Trophoblast cell (in vitro differentiated cells and primary cell): ENCODE results near the gene LMBR1.

Experiments used
- DNase-seq, 2 donors: peaks; one replicate each; pipeline ENCODE4 v3.0.0-alpha.2; 2016
- H2AFZ ChIP-seq: 2 replicates; pipeline ENCODE4 v1.6.1; 2013; ENCODE audit warnings: low read length, moderate library complexity, mild to moderate bottlenecking; ENCODE audit not compliant: insufficient read depth, poor library complexity
- H2AK5ac ChIP-seq: 2 replicates; pipeline ENCODE4 v1.6.1; 2013; ENCODE audit warnings: mild to moderate bottlenecking, low read length
- H2BK120ac ChIP-seq: 2 replicates; pipeline ENCODE4 v1.6.1; 2013; ENCODE audit warnings: low read length, mild to moderate bottlenecking, moderate library complexity; ENCODE audit not compliant: insufficient read depth, poor library complexity
- H2BK12ac ChIP-seq: 2 replicates; pipeline ENCODE4 v1.6.1; 2013; ENCODE audit warnings: mild to moderate bottlenecking, low read length, moderate library complexity
- H2BK5ac ChIP-seq: 2 replicates; pipeline ENCODE4 v1.6.1; 2013; ENCODE audit warnings: low read length, low read depth, moderate library complexity, mild to moderate bottlenecking; ENCODE audit not compliant: poor library complexity
- H3K14ac ChIP-seq: 2 replicates; pipeline ENCODE4 v1.6.1; 2013; ENCODE audit warnings: mild to moderate bottlenecking, low read length
- H3K18ac ChIP-seq: 2 replicates; pipeline ENCODE4 v1.6.1; 2013; ENCODE audit warnings: mild to moderate bottlenecking, low read length
- H3K23ac ChIP-seq: 2 replicates; pipeline ENCODE4 v1.6.1; 2013; ENCODE audit warnings: low read length
- H3K27ac ChIP-seq: 2 replicates; pipeline ENCODE4 v1.5.1; 2013; ENCODE audit warnings: low read depth, mild to moderate bottlenecking, inconsistent platforms, low read length, moderate library complexity
- H3K27me3 ChIP-seq: 2 replicates; pipeline ENCODE4 v1.6.1; 2013; ENCODE audit warnings: inconsistent platforms, mild to moderate bottlenecking, low read length, moderate library complexity; ENCODE audit not compliant: insufficient read depth
- H3K36me3 ChIP-seq, 2 experiments: 1 replicate in 1 of 2; 2 replicates in 1 of 2; pipeline ENCODE4 v1.6.1; 2013; ENCODE audit warnings: low read length in 2 of 2, mild to moderate bottlenecking in 2 of 2, moderate library complexity in 1 of 2; ENCODE audit not compliant: insufficient read depth in 2 of 2, control insufficient read depth in 1 of 2
- H3K4ac ChIP-seq: 2 replicates; pipeline ENCODE4 v1.6.1; 2013; ENCODE audit warnings: low read depth, mild to moderate bottlenecking, low read length, moderate library complexity
- H3K4me1 ChIP-seq, 2 experiments: 1 replicate in 1 of 2; 2 replicates in 1 of 2; pipeline ENCODE4 v1.6.1; 2013; ENCODE audit warnings: low read length in 2 of 2, mild to moderate bottlenecking in 2 of 2, moderate library complexity in 1 of 2; ENCODE audit not compliant: insufficient read depth in 2 of 2, control insufficient read depth in 1 of 2
- H3K4me2 ChIP-seq: 2 replicates; pipeline ENCODE4 v1.6.1; 2013; ENCODE audit warnings: inconsistent platforms, mild to moderate bottlenecking, low read length, moderate library complexity
- H3K4me3 ChIP-seq: 2 replicates; pipeline ENCODE4 v1.5.1; 2013; ENCODE audit warnings: mild to moderate bottlenecking, low read depth, low read length, inconsistent platforms
- H3K79me1 ChIP-seq: one replicate; pipeline ENCODE4 v1.6.1; 2013; ENCODE audit warnings: low read length
- H3K79me2 ChIP-seq: 2 replicates; pipeline ENCODE4 v1.6.1; 2013; ENCODE audit warnings: low read length, mild to moderate bottlenecking; ENCODE audit not compliant: control insufficient read depth, insufficient read depth, poor library complexity
- H3K9ac ChIP-seq: 2 replicates; pipeline ENCODE4 v1.6.1; 2013; ENCODE audit warnings: mild to moderate bottlenecking, low read length
- H3K9me3 ChIP-seq: 2 replicates; pipeline ENCODE4 v1.6.1; 2013; ENCODE audit warnings: low read depth, mild to moderate bottlenecking, control low read depth, inconsistent platforms, low read length; ENCODE audit not compliant: insufficient read depth
- H4K12ac ChIP-seq: 2 replicates; pipeline ENCODE4 v1.6.1; 2013; ENCODE audit warnings: low read depth, mild to moderate bottlenecking, low read length, moderate library complexity
- H4K8ac ChIP-seq: 2 replicates; pipeline ENCODE4 v1.6.1; 2013; ENCODE audit warnings: low read depth, mild to moderate bottlenecking, low read length, moderate library complexity
- H4K91ac ChIP-seq: one replicate; pipeline ENCODE4 v1.6.1; 2013; ENCODE audit warnings: low read depth, mild to moderate bottlenecking, low read length, moderate library complexity
- WGBS: extraction: QIAGEN DNeasy Blood & Tissue Kit; methylation state at CpG from one replicate; pipeline ENCODE4 v1.1.7; 2013; ENCODE audit warnings: missing lambda C conversion rate; ENCODE audit not compliant: insufficient read length, insufficient coverage; ENCODE audit errors: extremely low coverage; 5-methylcytosine and 5-hydroxymethylcytosine counted together

Gene LMBR1

DNA sequence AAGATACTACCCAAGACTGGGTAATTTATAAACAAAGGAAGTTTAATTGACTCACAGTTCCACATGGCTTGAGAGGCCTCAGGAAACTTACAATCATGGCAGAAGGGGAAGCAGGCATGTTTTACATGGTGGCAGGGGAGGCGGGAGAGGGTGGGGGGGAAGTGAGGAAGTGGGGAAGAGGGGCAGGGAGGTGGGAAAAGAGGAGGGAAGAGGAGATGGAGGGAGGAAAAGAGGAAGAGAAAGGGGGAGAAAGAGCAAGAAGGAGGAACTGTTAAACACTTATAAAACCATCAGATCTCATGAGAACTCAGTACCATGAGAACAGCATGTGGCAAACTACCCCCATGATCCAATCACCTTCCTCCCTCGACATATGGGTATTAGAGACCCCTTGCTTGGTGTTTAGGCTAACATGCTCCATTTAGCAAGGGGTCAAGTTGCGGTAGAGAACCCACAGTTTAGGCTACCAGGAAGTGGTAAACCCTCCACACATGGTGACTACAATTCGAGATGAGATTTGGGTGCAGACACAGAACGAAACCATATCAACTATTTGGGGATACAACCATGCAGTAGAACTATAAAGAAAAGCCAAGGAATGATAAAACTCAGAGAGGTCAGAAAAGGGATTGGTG, 3.5 kb upstream of the LMBR1 start:
- Histone ChIP-seq H3K36me3 (no peaks in the 10 kb centered on the region), H2AK5ac (no peak overlapping the region), H3K9ac (no peak overlapping the region), H3K9me3 (no peaks in the 10 kb centered on the region), H3K4me3 (no peak overlapping the region), H3K79me2 (peaks cover 6% of the 10 kb centered on the region), H3K18ac (no peak overlapping the region), H3K23ac (no peak overlapping the region), H3K14ac (no peak overlapping the region), H2AFZ (no peak overlapping the region), H3K27ac (no peak overlapping the region), H4K91ac (no peak overlapping the region), H2BK120ac (no peak overlapping the region), H3K4me2 (no peak overlapping the region), H3K4me1 (peaks cover 0 to 3% of the 10 kb centered on the region in 2 experiments), H3K79me1 (peaks cover 10% of the 10 kb centered on the region), H3K4ac (no peak overlapping the region), H4K12ac (no peak overlapping the region), H2BK12ac (no peak overlapping the region), H2BK5ac (no peak overlapping the region), H3K27me3 (no peaks in the 10 kb centered on the region), H4K8ac (no peak overlapping the region)
- no CpG with 5 or more reads among the region's 5 CpGs for WGBS
- DNase-seq: no peak

DNA sequence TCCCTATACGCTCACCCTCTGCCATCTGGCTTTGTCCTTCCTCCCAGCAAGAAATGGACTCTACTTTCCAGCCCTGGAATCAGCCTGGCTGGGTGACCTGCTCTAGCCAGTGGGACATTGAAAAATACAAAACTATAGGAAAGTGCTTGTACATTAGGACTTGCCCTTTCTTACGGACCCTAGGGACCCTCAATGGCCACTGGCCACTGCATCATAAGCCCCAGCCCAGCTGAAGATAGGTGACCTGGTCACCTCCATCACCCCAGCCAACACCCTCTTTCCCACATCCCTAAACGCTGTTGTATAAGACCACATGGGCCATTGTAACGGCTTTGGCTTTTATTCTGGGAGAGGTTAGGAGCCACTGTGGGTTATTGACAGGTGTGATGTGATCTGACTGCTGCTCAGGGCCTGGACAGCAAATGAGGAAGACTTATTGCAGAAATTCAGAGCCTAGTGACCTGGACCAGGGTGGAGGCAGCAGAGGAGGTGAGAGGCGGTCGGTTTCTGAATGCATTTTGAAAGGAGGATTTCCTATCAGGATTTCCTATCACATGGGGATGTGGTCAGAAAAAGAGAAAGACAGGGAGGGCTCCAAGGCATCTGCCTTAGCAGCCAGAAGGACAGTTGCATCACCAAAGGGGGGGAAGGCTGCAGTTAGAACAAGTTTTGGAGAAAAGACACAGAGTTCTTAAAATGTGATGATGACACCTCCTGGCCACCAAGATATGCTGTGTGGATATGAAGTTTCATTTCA, 2.2 kb upstream of the LMBR1 start:
- WGBS: no CpG with 5 or more reads among the region's 6 CpGs
- no peak overlapping the region for H3K27ac ChIP-seq
- H3K36me3 ChIP-seq: no peaks in the 10 kb centered on the region
- no peak overlapping the region for H4K8ac ChIP-seq
- H4K12ac ChIP-seq: no peak overlapping the region
- no peak overlapping the region for H3K23ac ChIP-seq
- peaks cover 10% of the 10 kb centered on the region for H3K79me1 ChIP-seq
- no peaks in the 10 kb centered on the region for H3K9me3 ChIP-seq
- H3K4ac ChIP-seq: no peak overlapping the region
- H3K27me3 ChIP-seq: no peaks in the 10 kb centered on the region
- H2AK5ac ChIP-seq: no peak overlapping the region
- H2BK120ac ChIP-seq: no peak overlapping the region
- H3K14ac ChIP-seq: no peak overlapping the region
- H4K91ac ChIP-seq: no peak overlapping the region
- no peak for DNase-seq
- no peak overlapping the region for H3K4me2 ChIP-seq
- no peak overlapping the region for H2AFZ ChIP-seq
- H3K18ac ChIP-seq: no peak overlapping the region
- no peak overlapping the region for H2BK12ac ChIP-seq
- peaks cover 6% of the 10 kb centered on the region for H3K79me2 ChIP-seq
- H3K4me1 ChIP-seq: peaks cover 0 to 3% of the 10 kb centered on the region in 2 experiments
- no peak overlapping the region for H3K4me3 ChIP-seq
- no peak overlapping the region for H2BK5ac ChIP-seq
- no peak overlapping the region for H3K9ac ChIP-seq

DNA sequence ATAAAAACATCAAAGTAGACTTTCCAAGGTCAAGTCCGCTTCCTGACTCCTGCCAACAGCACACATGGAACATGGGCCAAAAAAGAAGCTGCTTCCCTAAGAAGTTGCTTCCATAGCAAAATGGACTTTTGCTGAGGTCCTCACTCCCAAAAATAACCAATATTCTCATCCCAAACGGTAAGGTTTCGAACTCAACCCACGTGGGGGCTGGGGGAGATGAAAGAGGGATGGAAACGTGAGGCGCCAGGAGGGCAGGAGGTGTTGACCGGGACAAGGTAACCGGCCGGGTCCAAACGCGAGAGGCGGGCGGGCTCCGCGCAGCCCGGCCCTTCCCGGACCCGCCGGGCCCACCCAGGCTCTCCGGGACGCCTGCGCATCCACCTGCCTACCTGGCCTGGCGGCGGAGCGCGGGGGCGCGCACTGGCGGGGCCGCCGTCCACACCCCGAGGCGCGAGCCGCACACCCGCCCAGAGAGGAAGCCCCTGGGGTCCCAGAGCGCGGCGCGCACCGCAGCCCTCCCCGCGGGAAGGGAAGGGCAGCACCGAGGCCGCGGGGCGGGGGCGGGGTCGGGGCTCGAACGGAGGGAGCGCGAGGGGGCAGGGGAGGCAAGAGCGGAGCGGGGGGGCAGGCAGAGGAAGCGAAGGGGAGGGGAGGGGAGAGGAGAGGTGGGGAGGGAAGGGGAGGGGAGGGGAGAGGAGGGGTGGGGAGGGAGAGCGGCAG, 742 bp downstream of the LMBR1 start:
- peaks cover 6% of the 10 kb centered on the region for H3K79me2 ChIP-seq
- peak overlapping the region; percentile 98 for H2AFZ ChIP-seq
- H4K8ac ChIP-seq: peak overlapping the region; percentile 55
- H3K9ac ChIP-seq: peak overlapping the region; percentile 18
- H3K23ac ChIP-seq: no peak overlapping the region
- H3K4me3 ChIP-seq: peak overlapping the region; percentile 99
- no peak overlapping the region for H2BK5ac ChIP-seq
- peak overlapping the region; percentile 93 for H3K18ac ChIP-seq
- no CpG with 5 or more reads among the region's 57 CpGs for WGBS
- peak overlapping the region; percentile 16 for H4K12ac ChIP-seq
- H4K91ac ChIP-seq: peak overlapping the region; percentile 31
- no peaks in the 10 kb centered on the region for H3K36me3 ChIP-seq
- peak overlapping the region; percentile 75 for H3K4me2 ChIP-seq
- H2BK120ac ChIP-seq: no peak overlapping the region
- peak overlapping the region; percentile 70 for H3K4ac ChIP-seq
- peaks cover 10% of the 10 kb centered on the region for H3K79me1 ChIP-seq
- H3K14ac ChIP-seq: peak overlapping the region; percentile 81
- H3K27ac ChIP-seq: peak overlapping the region; percentile 14
- H3K9me3 ChIP-seq: no peaks in the 10 kb centered on the region
- H3K4me1 ChIP-seq: peaks cover 0 to 3% of the 10 kb centered on the region in 2 experiments
- H2BK12ac ChIP-seq: peak overlapping the region; percentile 33
- H3K27me3 ChIP-seq: no peaks in the 10 kb centered on the region
- peak overlapping the region; percentile 88 for H2AK5ac ChIP-seq
- peak in 1 of 2 donors; percentile 27 for DNase-seq

GRCh38 chr7:156889746-156890145, 3.2 kb downstream of the LMBR1 start:
- Histone ChIP-seq H3K14ac (no peak overlapping the region), H3K9me3 (no peaks in the 10 kb centered on the region), H2BK5ac (no peak overlapping the region), H2AFZ (no peak overlapping the region), H2BK120ac (no peak overlapping the region), H2AK5ac (no peak overlapping the region), H3K27ac (no peak overlapping the region), H3K4me1 (peaks cover 5 to 7% of the 10 kb centered on the region in 2 experiments), H3K79me1 (peaks cover 10% of the 10 kb centered on the region), H3K4me2 (no peak overlapping the region), H3K23ac (no peak overlapping the region), H3K9ac (no peak overlapping the region), H2BK12ac (no peak overlapping the region), H3K18ac (no peak overlapping the region), H3K4me3 (no peak overlapping the region), H3K79me2 (peaks cover 6% of the 10 kb centered on the region), H4K8ac (no peak overlapping the region), H4K91ac (no peak overlapping the region), H4K12ac (no peak overlapping the region), H3K36me3 (no peaks in the 10 kb centered on the region), H3K4ac (no peak overlapping the region), H3K27me3 (no peaks in the 10 kb centered on the region)
- no CpG with 5 or more reads among the region's 4 CpGs for WGBS
- no peak for DNase-seq
